GM12892 (cell line): ENCODE data around the gene PKP3.

Source experiments
- POLR2A ChIP-seq: IDR thresholded peaks from 2 replicates; pipeline ENCODE4 v1.6.1; 2011; ENCODE audit warnings: low read depth, low read length, control low read depth
- POLR2AphosphoS5 ChIP-seq: IDR thresholded peaks from 2 replicates; pipeline ENCODE4 v1.6.1; 2011; ENCODE audit warnings: low read depth, low read length, control low read depth
- TAF1 ChIP-seq: IDR thresholded peaks from 2 replicates; pipeline ENCODE4 v1.6.1; 2011; ENCODE audit warnings: low read depth, mild to moderate bottlenecking, control low read depth, low read length, borderline replicate concordance

DNA sequence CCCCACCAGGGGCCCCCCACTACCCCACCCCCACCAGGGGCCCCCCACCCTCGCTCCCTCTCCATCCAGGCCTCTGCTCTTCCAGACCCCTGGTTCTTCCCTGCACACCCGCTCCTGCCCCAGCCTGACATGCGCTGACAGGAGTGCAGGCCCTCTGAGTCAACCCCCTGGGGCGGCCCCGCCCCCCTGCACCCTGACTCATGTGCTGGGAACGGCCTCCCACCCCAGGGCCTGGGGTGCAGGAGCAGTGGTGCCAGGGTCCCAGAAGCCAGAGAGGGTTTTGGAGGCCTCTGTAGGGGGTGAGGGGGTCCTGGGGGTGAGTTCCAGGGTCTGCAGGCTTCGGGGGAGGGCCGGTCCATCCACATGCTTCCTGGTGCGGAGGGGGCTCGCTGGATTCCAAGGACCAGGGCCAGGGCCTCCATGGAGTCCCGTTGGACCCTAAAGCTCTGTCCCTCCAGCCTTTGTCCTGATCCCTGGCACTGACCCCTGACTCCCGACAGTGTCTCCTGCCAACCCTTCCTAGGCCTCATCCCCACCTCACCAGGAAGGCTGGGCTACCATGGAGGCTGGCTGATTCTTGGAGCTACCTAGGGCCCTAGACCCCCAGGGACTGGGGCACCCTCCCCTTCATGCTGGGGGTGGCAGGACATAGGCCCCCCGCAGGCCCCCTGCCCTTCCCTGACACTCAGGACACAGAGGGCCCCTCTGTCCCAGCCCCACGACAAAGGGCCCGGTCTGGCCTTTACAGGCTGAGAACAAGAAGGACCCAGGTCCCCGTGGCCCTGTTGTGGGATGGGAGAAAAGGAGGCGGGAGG, 583 bp upstream of the PKP3 start:
- no peak for TF ChIP-seq POLR2A
- TF ChIP-seq POLR2AphosphoS5 = no peak
- TF ChIP-seq TAF1 = no peak
